HCT116 (cell line): ENCODE results near the gene IL17B. TPM values are rescaled to one million over a fixed set of nuclear protein-coding genes. Genes with fewer than 3 reads are reported as not detected.

Experiments used
- ATAC-seq: fragments of 200-7000 bp; cut with Tn5 transposase; 2 replicates; pipeline ENCODE4 v1.9.1; 2020; ENCODE audit warnings: mild to moderate bottlenecking, moderate library complexity
- BruUV-seq: library from RNA; stranded (reverse); fragments of 400-500 nt; replicated peaks from 2 replicates; lab custom pipeline; 2021; lab: Mats Ljungman, UMichigan
- CTCF ChIA-PET: fragments of 300-600 bp; sonication (Branson Sonifier 250); formaldehyde crosslinking; loops from one replicate; lab custom pipeline; 2021; ENCODE audit warnings: antibody characterized with exemption; lab: Charles Lee
- POLR2A ChIA-PET: fragments of 300-600, 350-600 bp; sonication (Branson Sonifier 250); formaldehyde crosslinking; loops from one replicate; lab custom pipeline; 2021; ENCODE audit warnings: antibody characterized with exemption; lab: Charles Lee
- RAD21 ChIA-PET, 2 experiments: fragments of 300-600 bp; sonication (Branson Sonifier 250); formaldehyde crosslinking; loops; one replicate each; lab custom pipeline; 2023; ENCODE audit warnings: low total read pairs in 2 of 2; ENCODE audit not compliant: uncharacterized antibody in 2 of 2, unreplicated experiment in 2 of 2, low non-redundant PET in 1 of 2; lab: Charles Lee
- DNase-seq: peaks from one replicate; pipeline ENCODE4 v3.0.0-alpha.2; 2010; ENCODE audit warnings: low read depth, low spot score
- H2AFZ ChIP-seq: fragments of 200-600 bp; shearing (Covaris generic), sonication (generic); 2 replicates; pipeline ENCODE4 v1.6.1; 2017; ENCODE audit warnings: low read depth, mixed run types, mixed read lengths, antibody characterized with exemption, low read length; ENCODE audit not compliant: poor library complexity, severe bottlenecking
- H3K27ac ChIP-seq: 2 replicates; pipeline ENCODE4 v1.5.1; 2012; ENCODE audit warnings: low read depth, low read length
- H3K27me3 ChIP-seq: fragments of 200-600 bp; sonication (generic); 2 replicates; pipeline ENCODE4 v1.6.1; 2016; ENCODE audit warnings: mixed run types, low read length, mixed read lengths; ENCODE audit not compliant: insufficient read depth
- H3K36me3 ChIP-seq, 2 experiments: fragments of 200-500 bp in 1 of 2; fragments of 200-600 bp in 1 of 2; sonication (Bioruptor generic) in 1 of 2; sonication (generic) in 1 of 2; 2 replicates each; pipeline versions ENCODE4 v1.5.1 to v1.6.1; 2014 to 2016; ENCODE audit warnings: low read length in 2 of 2, inconsistent platforms in 1 of 2, mixed read lengths in 1 of 2, mixed run types in 1 of 2; ENCODE audit not compliant: insufficient read depth in 2 of 2, control insufficient read depth in 1 of 2
- H3K4me1 ChIP-seq, 2 experiments: fragments of 200-600 bp in 1 of 2; sonication (generic) in 1 of 2; 2 replicates each; pipeline versions ENCODE4 v1.5.1 to v1.6.1; 2012 to 2017; ENCODE audit warnings: low read length in 2 of 2, inconsistent platforms in 1 of 2, mild to moderate bottlenecking in 1 of 2, mixed read lengths in 1 of 2, mixed run types in 1 of 2, moderate library complexity in 1 of 2; ENCODE audit not compliant: insufficient read depth in 2 of 2, control insufficient read depth in 1 of 2
- H3K4me2 ChIP-seq: fragments of 200-600 bp; sonication (generic); 2 replicates; pipeline ENCODE4 v1.6.1; 2017; ENCODE audit warnings: mixed run types, low read length, mixed read lengths
- H3K4me3 ChIP-seq, 2 experiments: fragments of 200-600 bp in 1 of 2; sonication (generic) in 1 of 2; replicated peaks in 1 of 2; 2 replicates each; pipeline ENCODE4 v1.5.1; 2011 to 2016; ENCODE audit warnings: low read length in 2 of 2, control low read depth in 1 of 2, low read depth in 1 of 2, mild to moderate bottlenecking in 1 of 2, mixed read lengths in 1 of 2, mixed run types in 1 of 2
- H3K79me2 ChIP-seq: fragments of 200-600 bp; sonication (generic); 2 replicates; pipeline ENCODE4 v1.6.1; 2017; ENCODE audit warnings: mild to moderate bottlenecking, mixed run types, low read length, moderate library complexity, mixed read lengths; ENCODE audit not compliant: insufficient read depth
- H3K9ac ChIP-seq: fragments of 200-600 bp; sonication (generic); 2 replicates; pipeline ENCODE4 v1.6.1; 2016; ENCODE audit warnings: low read length, mixed read lengths
- H3K9me2 ChIP-seq: fragments of 200-600 bp; sonication (generic), shearing (Covaris generic); 2 replicates; pipeline ENCODE4 v1.6.1; 2017; ENCODE audit warnings: mixed run types, mild to moderate bottlenecking, moderate library complexity; ENCODE audit not compliant: insufficient read depth
- H3K9me3 ChIP-seq, 2 experiments: fragments of 200-500 bp in 1 of 2; fragments of 200-600 bp in 1 of 2; sonication (Bioruptor generic) in 1 of 2; sonication (generic) in 1 of 2; 2 replicates each; pipeline ENCODE4 v1.6.1; 2014 to 2017; ENCODE audit warnings: low read length in 2 of 2, mixed read lengths in 2 of 2, inconsistent platforms in 1 of 2, low read depth in 1 of 2, mild to moderate bottlenecking in 1 of 2, mixed run types in 1 of 2, moderate library complexity in 1 of 2; ENCODE audit not compliant: control insufficient read depth in 1 of 2, insufficient read depth in 1 of 2
- H4K20me1 ChIP-seq: fragments of 200-600 bp; sonication (generic), shearing (Covaris generic); 2 replicates; pipeline ENCODE4 v1.6.1; 2017; ENCODE audit warnings: mixed run types, mild to moderate bottlenecking, moderate library complexity; ENCODE audit not compliant: insufficient read depth
- ATF3 ChIP-seq: IDR thresholded peaks from 2 replicates; pipeline ENCODE4 v1.6.1; 2012
- CBX3 ChIP-seq: IDR thresholded peaks from 2 replicates; pipeline ENCODE4 v1.6.1; 2012; ENCODE audit warnings: low read depth
- EGR1 ChIP-seq: IDR thresholded peaks from 2 replicates; pipeline ENCODE4 v1.6.1; 2012; ENCODE audit warnings: low read depth
- EZH2 ChIP-seq: fragments of 200-600 bp; sonication (generic); IDR thresholded peaks from 2 replicates; pipeline ENCODE4 v1.6.1; 2017; ENCODE audit warnings: antibody characterized with exemption, mixed run types
- JUND ChIP-seq: IDR thresholded peaks from 2 replicates; pipeline ENCODE4 v1.6.1; 2012
- POLR2A ChIP-seq: IDR thresholded peaks from 2 replicates; pipeline ENCODE4 v1.7.0; 2011; ENCODE audit warnings: borderline replicate concordance; ENCODE audit not compliant: insufficient read depth, insufficient read length; ENCODE audit errors: extremely low read depth
- RAD21 ChIP-seq: IDR thresholded peaks from 2 replicates; pipeline ENCODE4 v1.6.1; 2012; ENCODE audit warnings: low read depth, mild to moderate bottlenecking
- SIN3A ChIP-seq: IDR thresholded peaks from 2 replicates; pipeline ENCODE4 v1.6.1; 2012; ENCODE audit warnings: low read depth
- SP1 ChIP-seq: IDR thresholded peaks from 2 replicates; pipeline ENCODE4 v1.6.1; 2012; ENCODE audit warnings: low read depth
- YY1 ChIP-seq: IDR thresholded peaks from 2 replicates; pipeline ENCODE4 v1.6.1; 2011; ENCODE audit warnings: low read length, low read depth, moderate library complexity, mild to moderate bottlenecking; ENCODE audit not compliant: insufficient replicate concordance; ENCODE audit errors: extremely low read depth
- intact Hi-C: fragments of 100-400 bp; cut with micrococcal nuclease; formaldehyde crosslinking; loops from 2 replicates; pipeline ENCODE4 v1.10.0; 2022
- total RNA-seq: library from RNA; stranded (reverse); gene quantifications from one replicate; pipeline ENCODE4 v1.2.1, GENCODE V29; 2021; ENCODE audit not compliant: unreplicated experiment
- TF ChIP-seq, protein P1 (sequence below): IDR thresholded peaks from 2 replicates; pipeline ENCODE4 v1.6.1; 2012; ENCODE audit warnings: low read depth
- TF ChIP-seq, protein P2 (sequence below): IDR thresholded peaks from 2 replicates; pipeline ENCODE4 v1.6.1; 2012

Gene IL17B
- total RNA-seq, 1 experiment from 2014 or later: 0.81 TPM

GRCh38 chr5:149374303-149374702 lies 4.8 kb downstream of the IL17B start:
- intact Hi-C loops: no loop called here
- POLR2A ChIA-PET: no interaction called here
- Histone ChIP-seq H3K4me3 (no peak overlapping the region), H3K9me2 (no peaks in the 10 kb centered on the region), H3K27me3 (no peaks in the 10 kb centered on the region), H3K36me3 (no peaks in the 10 kb centered on the region), H4K20me1 (no peaks in the 10 kb centered on the region), H3K9me3 (no peaks in the 10 kb centered on the region), H3K4me2 (no peak overlapping the region), H3K79me2 (no peaks in the 10 kb centered on the region), H3K27ac (no peak overlapping the region), H2AFZ (no peak overlapping the region), H3K9ac (no peak overlapping the region), H3K4me1 (no peaks in the 10 kb centered on the region)
- DNase-seq (no peak), ATAC-seq (no peak)
- TF ChIP-seq POLR2A (no peak), EGR1 (no peak), ATF3 (no peak), RAD21 (no peak), SIN3A (no peak)
- TF ChIP-seq, protein P1, sequence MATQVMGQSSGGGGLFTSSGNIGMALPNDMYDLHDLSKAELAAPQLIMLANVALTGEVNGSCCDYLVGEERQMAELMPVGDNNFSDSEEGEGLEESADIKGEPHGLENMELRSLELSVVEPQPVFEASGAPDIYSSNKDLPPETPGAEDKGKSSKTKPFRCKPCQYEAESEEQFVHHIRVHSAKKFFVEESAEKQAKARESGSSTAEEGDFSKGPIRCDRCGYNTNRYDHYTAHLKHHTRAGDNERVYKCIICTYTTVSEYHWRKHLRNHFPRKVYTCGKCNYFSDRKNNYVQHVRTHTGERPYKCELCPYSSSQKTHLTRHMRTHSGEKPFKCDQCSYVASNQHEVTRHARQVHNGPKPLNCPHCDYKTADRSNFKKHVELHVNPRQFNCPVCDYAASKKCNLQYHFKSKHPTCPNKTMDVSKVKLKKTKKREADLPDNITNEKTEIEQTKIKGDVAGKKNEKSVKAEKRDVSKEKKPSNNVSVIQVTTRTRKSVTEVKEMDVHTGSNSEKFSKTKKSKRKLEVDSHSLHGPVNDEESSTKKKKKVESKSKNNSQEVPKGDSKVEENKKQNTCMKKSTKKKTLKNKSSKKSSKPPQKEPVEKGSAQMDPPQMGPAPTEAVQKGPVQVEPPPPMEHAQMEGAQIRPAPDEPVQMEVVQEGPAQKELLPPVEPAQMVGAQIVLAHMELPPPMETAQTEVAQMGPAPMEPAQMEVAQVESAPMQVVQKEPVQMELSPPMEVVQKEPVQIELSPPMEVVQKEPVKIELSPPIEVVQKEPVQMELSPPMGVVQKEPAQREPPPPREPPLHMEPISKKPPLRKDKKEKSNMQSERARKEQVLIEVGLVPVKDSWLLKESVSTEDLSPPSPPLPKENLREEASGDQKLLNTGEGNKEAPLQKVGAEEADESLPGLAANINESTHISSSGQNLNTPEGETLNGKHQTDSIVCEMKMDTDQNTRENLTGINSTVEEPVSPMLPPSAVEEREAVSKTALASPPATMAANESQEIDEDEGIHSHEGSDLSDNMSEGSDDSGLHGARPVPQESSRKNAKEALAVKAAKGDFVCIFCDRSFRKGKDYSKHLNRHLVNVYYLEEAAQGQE: no peak
- RAD21 ChIA-PET: no interaction called here
- CTCF ChIA-PET: no interaction called here
- BruUV-seq: no TSS peak

- CTCF ChIA-PET: interaction anchor here (0.8 to 3.7 kb wide), 6 partner anchors 8 to 192 kb away, joined by 4 to 22 read pairs (median 6); partner anchors contain the start of gene PCYOX1L
- POLR2A ChIA-PET: no interaction called here
These were observed 6.2 kb downstream of the IL17B start for GRCh38 chr5:149372932-149373331.

More at GRCh38 chr5:149372932-149373331, 6.2 kb downstream of the IL17B start:
- Histone ChIP-seq H3K4me2 (no peak overlapping the region), H3K4me1 (peaks cover under 1% of the 10 kb centered on the region in 2 experiments; a peak in 2 of 4 replicates), H3K27me3 (no peaks in the 10 kb centered on the region), H3K79me2 (no peaks in the 10 kb centered on the region), H3K36me3 (no peaks in the 10 kb centered on the region), H3K9me2 (no peaks in the 10 kb centered on the region), H3K4me3 (no peak overlapping the region), H3K27ac (no peak overlapping the region), H3K9ac (no peak overlapping the region), H4K20me1 (no peaks in the 10 kb centered on the region), H3K9me3 (no peaks in the 10 kb centered on the region), H2AFZ (no peak overlapping the region)
- ATAC-seq (no peak), DNase-seq (no peak)
- TF ChIP-seq RAD21: no peak
- no peak for TF ChIP-seq ATF3
- no peak for TF ChIP-seq JUND
- no peak for TF ChIP-seq SIN3A
- TF ChIP-seq, protein P2, sequence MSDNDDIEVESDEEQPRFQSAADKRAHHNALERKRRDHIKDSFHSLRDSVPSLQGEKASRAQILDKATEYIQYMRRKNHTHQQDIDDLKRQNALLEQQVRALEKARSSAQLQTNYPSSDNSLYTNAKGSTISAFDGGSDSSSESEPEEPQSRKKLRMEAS: no peak
- TF ChIP-seq CBX3: no peak
- TF ChIP-seq SP1: no peak
- TF ChIP-seq YY1: no peak
- no peak for TF ChIP-seq EZH2
- TF ChIP-seq EGR1: no peak
- intact Hi-C loops: no loop called here
- RAD21 ChIA-PET: no interaction called here
- no TSS peak for BruUV-seq
